NCI-H1436 treated with DMSO at 0.1 percent for 48 hours (cell line): Measurements from ENCODE around the gene ALG2.
"Not testable (repeated sequence)": the region's sequence is repeated elsewhere in the genome, so short reads cannot be mapped to it uniquely, and the experiment has no call there.

Experiments used
- DNase-seq: peaks from one replicate; lab custom pipeline; 2025; lab: John Stamatoyannopoulos, UW

Gene ALG2

GRCh38 chr9:99237849-99238248 lies 16.1 kb upstream of the ALG2 start:
- DNase-seq, result not testable (repeated sequence)

DNA sequence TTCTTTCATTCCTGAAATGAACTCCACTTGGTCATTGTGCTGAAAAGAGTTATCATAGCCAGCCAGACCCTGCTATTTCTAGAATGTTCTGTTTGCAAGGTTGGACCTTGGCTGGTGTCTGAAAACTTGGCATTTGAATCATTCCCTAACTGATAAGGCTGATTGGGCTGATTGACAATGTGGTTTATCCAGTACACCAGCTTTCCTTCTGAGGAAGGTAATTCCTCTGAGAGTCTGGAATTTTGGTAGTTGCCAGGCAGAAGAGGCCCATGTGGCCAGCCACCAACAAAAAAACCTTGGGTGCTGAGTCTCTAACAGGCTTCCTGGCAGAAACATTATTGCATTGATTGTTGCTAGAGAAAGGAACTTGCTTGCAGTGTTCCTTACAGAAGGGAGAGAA lies 15.6 kb upstream of the ALG2 start:
- no peak for DNase-seq

DNA sequence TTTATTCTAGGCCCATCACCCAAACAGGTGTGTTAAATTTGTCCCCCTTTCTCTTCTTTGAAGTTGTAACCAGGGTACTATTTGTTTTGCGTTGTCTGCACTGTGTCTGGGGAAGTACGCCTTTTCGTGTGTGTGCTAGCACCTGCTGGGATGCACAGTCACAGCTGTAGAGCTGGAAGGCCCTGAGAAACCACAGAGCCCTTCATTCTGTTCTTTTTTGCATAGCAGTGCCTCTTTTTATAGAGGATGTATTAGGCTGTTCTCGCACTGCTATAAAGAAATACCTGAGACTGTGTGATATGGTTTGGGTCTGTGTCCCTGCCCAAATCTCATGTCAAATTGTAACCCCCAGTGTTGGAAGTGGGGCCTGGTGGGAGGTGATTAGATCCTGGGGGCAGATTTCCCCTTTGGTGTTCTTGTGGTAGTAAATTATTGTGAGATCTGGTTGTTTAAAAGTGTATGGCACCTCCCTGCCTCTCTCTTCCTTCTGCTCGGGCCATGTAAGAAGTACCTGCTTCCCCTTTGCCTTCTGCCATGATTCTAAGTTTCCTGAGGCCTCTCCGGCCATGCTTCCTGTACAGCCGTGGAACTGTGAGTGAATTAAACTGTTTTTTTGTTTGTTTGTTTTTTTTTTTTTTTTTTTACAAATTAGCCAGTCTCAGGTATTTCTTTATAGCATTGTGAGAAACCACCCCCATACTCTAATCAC lies 14.3 kb upstream of the ALG2 start:
- DNase-seq, result no peak

- DNase-seq, result no peak
These were observed 13.3 kb upstream of the ALG2 start for GRCh38 chr9:99235069-99235468.

DNA sequence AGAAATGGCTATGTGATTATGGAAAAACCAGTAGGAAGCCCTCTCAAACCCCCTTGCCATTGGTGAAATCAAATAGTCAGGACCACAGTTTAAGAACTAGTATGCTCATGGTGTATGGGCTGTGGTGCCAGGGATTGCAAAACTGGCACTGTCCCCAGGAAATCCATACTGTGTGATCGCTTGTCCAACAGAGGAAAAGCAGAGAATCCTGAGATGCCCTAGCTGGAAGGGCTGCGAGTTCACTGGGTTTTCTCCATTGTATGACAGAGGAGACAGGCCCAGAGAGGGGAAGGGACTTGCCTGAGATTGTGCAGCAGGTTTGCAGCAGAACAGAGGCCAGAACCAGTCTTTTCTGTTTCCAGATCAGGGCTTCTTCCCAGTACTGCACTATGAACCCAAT lies 12.9 kb upstream of the ALG2 start:
- no peak for DNase-seq

GRCh38 chr9:99231711-99232110 lies 10.0 kb upstream of the ALG2 start:
- DNase-seq, result no peak

DNA sequence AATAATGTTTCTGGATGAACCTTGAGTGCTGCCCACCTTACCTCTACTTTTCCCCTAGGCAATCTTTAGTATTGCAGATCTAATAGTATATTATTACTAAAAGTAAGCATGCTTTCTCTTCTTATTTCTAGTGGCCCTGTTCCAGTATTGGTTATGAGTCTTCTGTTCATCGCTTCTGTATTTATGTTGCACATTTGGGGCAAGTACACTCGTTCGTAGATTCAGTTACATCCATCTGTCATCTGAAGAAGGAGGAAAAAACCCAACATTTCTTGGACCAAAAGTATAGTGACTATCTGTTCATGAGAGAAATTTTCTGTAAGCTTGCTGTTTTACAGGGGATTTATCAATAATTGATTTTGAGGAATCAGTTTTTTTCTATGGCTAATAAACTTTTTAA lies 8.5 kb upstream of the ALG2 start:
- no peak for DNase-seq

DNA sequence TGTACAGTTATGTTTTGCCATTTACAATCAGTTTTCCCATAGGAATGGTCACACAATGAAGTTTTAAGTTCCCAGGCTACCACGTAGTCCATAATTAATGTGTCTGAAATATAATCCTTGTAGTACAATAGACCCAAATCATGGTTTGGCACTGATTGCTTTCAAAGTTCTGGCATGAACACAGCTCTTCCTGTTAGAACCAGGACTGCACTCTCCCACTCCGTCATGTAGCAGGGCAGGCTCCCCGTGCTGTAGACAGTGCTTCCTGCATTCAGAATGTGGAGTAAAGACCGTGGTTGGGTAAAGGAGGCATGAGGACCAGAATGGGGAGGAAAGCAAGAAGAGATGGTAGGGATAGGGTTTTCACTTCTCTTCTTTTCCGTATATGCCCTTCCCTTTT lies 4.3 kb upstream of the ALG2 start:
- DNase-seq, result no peak

DNA sequence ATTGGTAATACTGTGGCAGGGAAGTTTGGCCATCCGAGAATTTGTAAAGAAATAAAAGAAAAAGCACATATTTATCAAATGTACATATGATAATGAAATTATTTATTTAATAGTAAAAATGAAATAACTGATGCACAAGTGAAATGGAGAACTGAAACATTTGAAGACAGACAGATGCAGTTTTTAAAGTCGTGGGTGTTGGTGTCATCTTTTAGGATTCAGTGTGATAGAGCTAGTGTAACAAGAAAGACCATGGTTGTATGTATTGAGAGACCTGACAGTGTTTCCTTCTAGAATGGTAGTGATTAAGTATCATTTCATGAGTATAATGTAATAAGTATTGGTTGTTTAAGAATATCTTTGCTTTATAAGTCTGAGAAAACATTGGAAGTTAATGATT lies 2.7 kb upstream of the ALG2 start:
- no peak for DNase-seq

DNA sequence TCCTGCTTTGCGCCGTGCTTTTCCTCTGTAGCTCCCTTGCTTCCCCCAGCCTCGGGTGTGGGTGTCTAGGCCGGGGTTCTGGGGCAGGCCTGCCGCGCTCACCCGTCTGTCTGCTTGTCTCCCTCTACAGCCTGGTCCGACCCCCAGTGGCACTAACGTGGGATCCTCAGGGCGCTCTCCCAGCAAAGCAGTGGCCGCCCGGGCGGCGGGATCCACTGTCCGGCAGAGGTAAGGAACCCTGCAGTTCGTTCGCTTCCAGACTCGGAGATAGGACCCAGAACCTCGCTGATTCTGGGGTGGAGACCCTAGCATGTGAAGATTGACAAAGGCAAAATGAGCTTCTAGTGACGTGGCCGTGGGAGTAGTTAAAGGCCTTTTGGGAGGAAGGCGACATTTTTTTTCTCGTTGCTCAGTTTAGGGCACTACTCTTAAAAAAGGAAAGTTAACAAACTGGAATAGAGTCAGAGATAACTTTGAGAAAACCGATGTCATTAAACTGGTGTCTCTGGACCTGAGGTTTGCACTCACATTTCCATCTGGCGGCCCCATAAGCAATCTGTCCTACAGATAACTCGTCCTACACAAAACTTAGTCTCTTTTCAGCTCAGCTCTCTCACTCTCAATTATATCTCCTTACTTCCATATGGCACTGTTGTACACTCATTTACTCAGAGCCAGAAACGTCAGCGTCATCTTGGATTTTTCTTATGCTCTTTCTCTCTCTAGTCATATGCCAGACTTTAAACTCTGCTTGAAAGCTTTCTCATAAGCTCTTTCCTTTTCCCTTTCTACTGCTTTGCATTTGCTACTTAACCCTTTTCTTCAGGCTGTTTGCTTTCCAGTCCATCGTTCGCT lies 901 bp upstream of the ALG2 start:
- no peak for DNase-seq

GRCh38 chr9:99221266-99221620 lies 499 bp downstream of the ALG2 start:
- no peak for DNase-seq

- no peak for DNase-seq
These were observed 1.7 kb downstream of the ALG2 start for GRCh38 chr9:99220011-99220410.

- DNase-seq, result no peak
These were observed 5.7 kb downstream of the ALG2 start for GRCh38 chr9:99216073-99216472.

DNA sequence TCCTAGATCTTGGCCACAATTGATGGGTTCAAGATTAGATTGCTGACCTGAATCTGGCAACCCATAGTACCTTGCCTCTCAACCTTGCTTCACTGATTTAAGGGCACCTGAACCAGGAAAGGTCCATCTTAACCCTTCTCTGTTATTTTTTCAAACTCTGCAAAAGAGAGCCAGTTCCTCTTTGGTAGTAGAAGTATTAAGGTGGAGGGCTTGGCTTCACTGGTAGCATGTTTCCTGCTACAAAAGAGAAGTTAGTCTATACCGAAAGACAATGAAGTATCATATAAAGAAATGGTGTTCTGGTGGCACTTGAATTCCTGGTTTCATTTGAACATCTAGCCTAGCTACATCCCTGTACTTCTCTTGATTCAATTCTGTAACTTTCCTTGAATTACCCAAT lies 8.5 kb downstream of the ALG2 start:
- DNase-seq, result no peak

DNA sequence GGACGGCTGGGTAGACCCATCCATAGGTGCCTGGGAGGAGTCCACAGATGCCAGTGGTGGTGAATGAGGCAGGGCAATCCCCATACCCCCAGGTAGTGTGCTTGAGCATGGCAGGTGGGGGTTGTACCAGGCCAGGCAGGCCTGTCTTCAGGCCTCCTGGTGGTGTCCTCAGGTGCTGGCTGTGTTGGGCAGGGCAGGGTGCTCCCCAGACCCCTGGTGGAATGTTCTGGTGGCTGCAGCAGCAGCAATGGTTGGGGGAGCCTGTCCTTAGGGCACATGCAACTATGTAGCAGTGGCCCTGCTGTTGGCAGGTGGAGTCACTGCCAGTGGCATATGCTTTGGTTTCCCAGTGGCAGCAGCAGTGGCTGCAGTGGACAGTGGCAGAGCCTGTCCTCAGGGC lies 10.0 kb downstream of the ALG2 start:
- DNase-seq, result no peak

- DNase-seq, result no peak
These were observed 11.2 kb downstream of the ALG2 start for GRCh38 chr9:99210572-99210971.

- DNase-seq, result no peak
These were observed 20.1 kb downstream of the ALG2 start for GRCh38 chr9:99201603-99202002.

GRCh38 chr9:99199938-99200539 lies 21.7 kb downstream of the ALG2 start:
- no peak for DNase-seq

DNA sequence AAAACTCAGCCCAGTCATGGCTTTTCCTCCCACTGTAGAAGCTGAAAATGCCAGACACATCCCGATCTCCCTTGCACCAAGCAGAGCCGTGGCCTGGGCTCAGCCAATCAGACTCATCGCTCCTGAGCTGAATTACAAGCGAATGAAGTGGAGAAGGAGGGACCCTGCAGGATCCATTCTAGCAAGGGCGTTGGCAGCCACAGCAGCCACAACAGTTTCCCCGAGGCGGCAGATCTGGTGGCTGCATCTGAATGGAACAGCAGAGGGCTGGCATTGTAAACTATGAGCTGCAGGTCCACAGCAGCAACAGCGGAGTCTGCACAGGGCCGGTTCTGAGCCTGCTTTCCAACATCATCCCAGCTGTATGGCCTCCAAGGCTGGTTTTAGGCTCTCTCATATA lies 23.8 kb downstream of the ALG2 start:
- no peak for DNase-seq

DNA sequence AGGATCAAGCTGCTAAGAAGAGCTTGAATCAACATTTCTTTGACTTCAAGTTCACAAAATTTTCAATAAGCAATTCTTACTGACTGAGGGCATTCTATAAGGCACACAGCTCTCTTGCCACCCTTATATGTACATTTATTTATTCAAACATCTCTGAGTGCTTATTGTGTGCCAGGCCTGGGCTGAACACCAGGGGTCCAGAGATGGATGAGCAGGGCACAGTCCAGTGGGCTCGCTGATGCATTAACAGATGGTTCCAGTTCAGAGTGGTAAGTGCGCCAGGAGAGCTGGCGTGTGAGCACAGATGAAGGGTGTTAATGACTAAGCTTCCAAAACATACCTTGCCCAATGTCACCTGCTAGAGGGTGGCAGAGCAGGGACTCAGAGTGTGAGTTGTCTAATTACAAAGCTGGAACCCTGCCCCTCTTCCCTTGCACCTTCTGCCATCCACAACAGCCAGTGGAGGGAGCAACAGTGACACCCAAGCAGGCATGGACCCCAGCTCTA lies 24.6 kb downstream of the ALG2 start:
- DNase-seq, result no peak

- not testable (repeated sequence) for DNase-seq
These were observed 25.3 kb downstream of the ALG2 start for GRCh38 chr9:99196484-99196883.

DNA sequence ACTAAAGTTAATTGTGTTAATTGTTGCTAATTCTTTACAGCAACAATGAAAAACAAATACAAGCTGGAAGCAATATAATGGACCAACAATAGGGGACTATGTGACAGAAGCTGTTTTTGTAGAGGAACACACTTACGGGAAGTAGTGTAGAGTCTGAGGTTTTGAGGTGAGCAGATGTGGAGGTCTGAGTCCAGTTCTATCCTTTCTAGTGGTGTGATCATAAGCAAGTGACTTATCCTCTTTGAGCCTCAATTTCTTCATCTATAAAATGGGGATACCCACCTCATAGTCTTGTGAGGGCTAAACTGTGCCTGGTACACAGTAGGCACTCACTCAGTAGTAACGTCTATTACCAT lies 28.3 kb downstream of the ALG2 start:
- DNase-seq, result no peak

DNA sequence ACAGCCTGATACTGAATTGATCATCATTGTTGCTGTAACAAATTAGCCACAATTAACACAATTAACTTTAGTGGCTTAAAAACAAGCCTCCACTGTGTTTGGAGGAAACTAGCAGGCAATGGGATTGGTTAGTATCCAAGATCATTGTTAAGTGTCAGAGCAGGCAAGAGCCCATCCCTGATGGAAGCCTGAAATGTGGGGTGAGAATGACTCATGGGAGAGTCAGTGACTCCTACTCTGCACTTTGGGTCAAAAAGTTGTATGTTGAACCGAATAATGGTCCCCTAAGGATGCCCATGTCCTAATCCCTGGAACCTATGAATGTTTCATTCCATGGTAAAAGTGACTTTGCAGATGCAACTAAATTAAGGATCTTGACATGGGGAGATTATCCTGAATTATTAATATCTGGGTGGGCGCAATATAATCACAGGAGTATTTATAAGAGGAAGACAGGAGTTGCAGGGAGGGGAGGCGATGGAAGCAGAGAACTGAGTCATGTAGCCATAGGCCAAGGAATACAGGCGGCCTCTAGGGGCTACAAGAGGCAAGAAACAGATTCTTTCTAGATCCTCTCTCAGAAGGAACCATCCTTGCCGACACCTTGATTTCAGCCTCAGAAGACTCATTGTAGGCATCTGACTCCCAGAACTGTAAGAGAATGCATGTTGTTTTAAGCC lies 28.8 kb downstream of the ALG2 start:
- DNase-seq, result no peak
